ENCODE data around the gene DMRTC2. TPM values are rescaled to one million over a fixed set of nuclear protein-coding genes. Genes with fewer than 3 reads are reported as not detected.

Gene DMRTC2
- total and polyA plus RNA-seq, 8 donors: not detected

- no peaks in the 10 kb centered on the region for H3K27me3 ChIP-seq
- H3K36me3 ChIP-seq: peaks cover 0 to 43% (median 29%) of the 10 kb centered on the region in 3 donors
- intact Hi-C loops (cut with DNase I): no loop called here
- ATAC-seq (no peak), DNase-seq (no peak), FAIRE-seq (no peak)
- H3K4me1 ChIP-seq: no peaks in the 10 kb centered on the region
- no peaks in the 10 kb centered on the region for H3K9me3 ChIP-seq
- no peak for TF ChIP-seq CTCF (IDR thresholded peaks at IDR 0.05)
- 88 to 89% methylated on average over 19 of the region's 19 CpGs for WGBS, 2 donors
- no peak overlapping the region for H3K4me3 ChIP-seq
- no peak overlapping the region for H3K27ac ChIP-seq
Measured at GRCh38 chr19:41895745-41896580, 51.1 kb downstream of the DMRTC2 start.

- Histone ChIP-seq H3K4me3 (no peak overlapping the region), H3K36me3 (peaks cover 0 to 49% (median 32%) of the 10 kb centered on the region in 3 donors), H3K4me1 (no peaks in the 10 kb centered on the region), H3K9me3 (no peaks in the 10 kb centered on the region), H3K27me3 (no peaks in the 10 kb centered on the region), H3K27ac (no peak overlapping the region)
- WGBS, 2 donors: 97 to 100% methylated on average over 1 of the region's 1 CpG
- intact Hi-C loops (cut with DNase I): no loop called here
- TF ChIP-seq CTCF (IDR thresholded peaks at IDR 0.05): no peak
- DNase-seq: no peak
- FAIRE-seq: no peak
- no peak for ATAC-seq
Measured at GRCh38 chr19:41896581-41896942, 51.7 kb downstream of the DMRTC2 start.

DNA sequence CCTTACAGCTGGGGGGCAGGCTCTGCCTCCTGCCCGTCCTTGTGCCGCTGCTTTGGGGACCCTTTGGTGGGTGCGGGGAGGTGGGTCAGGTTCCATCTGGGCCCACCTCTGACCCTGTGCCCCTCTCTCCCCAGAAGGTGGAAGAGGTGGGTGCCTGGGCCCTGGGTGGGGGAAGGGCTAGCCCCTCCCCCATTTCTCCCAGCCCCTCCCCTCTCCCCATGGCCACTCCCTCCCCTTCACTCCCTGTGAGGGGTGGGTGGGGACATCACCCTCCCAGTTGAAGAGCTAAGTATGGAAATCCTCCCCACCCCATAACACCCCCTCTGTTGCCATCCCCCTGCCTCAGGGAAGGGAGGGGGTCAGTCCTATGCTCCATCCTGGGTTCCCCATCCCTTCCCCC is 52.3 kb downstream of the DMRTC2 start:
- no peak for TF ChIP-seq CTCF (IDR thresholded peaks at IDR 0.05)
- Histone ChIP-seq H3K36me3 (peaks cover 0 to 52% (median 35%) of the 10 kb centered on the region in 3 donors), H3K9me3 (no peaks in the 10 kb centered on the region), H3K27me3 (no peaks in the 10 kb centered on the region), H3K27ac (no peak overlapping the region), H3K4me3 (no peak overlapping the region), H3K4me1 (no peaks in the 10 kb centered on the region)
- 93 to 100% methylated on average over 3 of the region's 3 CpGs for WGBS, 2 donors
- FAIRE-seq (no peak), DNase-seq (no peak), ATAC-seq (no peak)
- intact Hi-C loops (cut with DNase I): no loop called here

- Histone ChIP-seq H3K4me1 (no peaks in the 10 kb centered on the region), H3K9me3 (no peaks in the 10 kb centered on the region), H3K4me3 (no peak overlapping the region), H3K27ac (no peak overlapping the region), H3K27me3 (no peaks in the 10 kb centered on the region), H3K36me3 (peaks cover 0 to 52% (median 41%) of the 10 kb centered on the region in 3 donors)
- no peak for TF ChIP-seq CTCF (IDR thresholded peaks at IDR 0.05)
- intact Hi-C loops (cut with DNase I): no loop called here
- DNase-seq: no peak
- FAIRE-seq: no peak
- WGBS, 2 donors: 85 to 89% methylated on average over 24 of the region's 24 CpGs
- ATAC-seq: no peak
Measured at GRCh38 chr19:41897820-41898219, 53.0 kb downstream of the DMRTC2 start.

DNA sequence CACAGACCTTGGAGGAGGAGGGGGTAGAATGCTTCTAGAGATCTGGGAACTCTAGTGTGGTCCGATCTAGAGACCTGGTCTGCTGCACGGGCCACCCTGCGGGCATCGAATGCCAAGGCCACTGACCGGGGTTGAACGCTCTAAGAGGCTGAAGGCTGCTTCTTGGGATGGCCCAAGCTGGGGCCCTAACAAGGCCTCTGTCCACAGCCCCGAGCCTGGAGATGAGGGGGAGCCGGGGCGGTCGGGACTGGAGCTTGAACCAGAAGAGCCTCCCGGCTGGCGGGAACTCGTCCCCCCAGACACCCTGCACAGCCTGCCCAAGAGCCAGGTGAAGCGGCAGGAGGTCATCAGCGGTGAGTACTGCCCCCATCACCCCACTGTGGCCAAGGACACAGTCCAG is 53.4 kb downstream of the DMRTC2 start:
- FAIRE-seq (no peak), ATAC-seq (no peak), DNase-seq (no peak)
- Histone ChIP-seq H3K27me3 (no peaks in the 10 kb centered on the region), H3K36me3 (peaks cover 0 to 55% (median 45%) of the 10 kb centered on the region in 3 donors), H3K4me1 (no peaks in the 10 kb centered on the region), H3K4me3 (no peak overlapping the region), H3K9me3 (no peaks in the 10 kb centered on the region), H3K27ac (no peak overlapping the region)
- no peak for TF ChIP-seq CTCF (IDR thresholded peaks at IDR 0.05)
- WGBS, 2 donors: 89 to 93% methylated on average over 15 of the region's 15 CpGs
- intact Hi-C loops (cut with DNase I): no loop called here

All from pancreas (tissue), 10 donors.